ENCODE measurements around the gene INTS7.

GRCh38 chr1:211928290-211928801, 107.0 kb downstream of the INTS7 start:
- no peak for TF ChIP-seq CTCF (IDR thresholded peaks at IDR 0.05)
- no peak for TF ChIP-seq ZFX (IDR thresholded peaks at IDR 0.05; ENCODE audit: borderline replicate concordance)
